DND-41 (cell line): ENCODE measurements around the gene MIA2.

Experiments used
- ATAC-seq: fragments of 200-7000 bp; cut with Tn5 transposase; 3 replicates; pipeline ENCODE4 v1.9.1; 2021; ENCODE audit warnings: low read depth; ENCODE audit not compliant: insufficient read depth
- DNase-seq: peaks from one replicate; pipeline ENCODE4 v3.0.0-alpha.2; 2020
- H2AFZ ChIP-seq: 2 replicates; pipeline ENCODE4 v1.6.0; 2012; ENCODE audit warnings: low read depth, low read length
- H3K27ac ChIP-seq: 2 replicates; pipeline ENCODE4 v1.5.1; 2012; ENCODE audit warnings: low read length, inconsistent platforms
- H3K27me3 ChIP-seq: fragments of 200-600 bp; sonication (generic); 2 replicates; pipeline ENCODE4 v1.6.0; 2012; ENCODE audit warnings: low read length, mild to moderate bottlenecking, inconsistent platforms; ENCODE audit not compliant: insufficient read depth, poor library complexity
- H3K36me3 ChIP-seq: 2 replicates; pipeline ENCODE4 v1.5.1; 2012; ENCODE audit warnings: low read length, inconsistent platforms; ENCODE audit not compliant: insufficient read depth
- H3K4me1 ChIP-seq: 2 replicates; pipeline ENCODE4 v1.5.1; 2012; ENCODE audit warnings: mild to moderate bottlenecking, low read length; ENCODE audit not compliant: insufficient read depth
- H3K4me2 ChIP-seq: 2 replicates; pipeline ENCODE4 v1.6.0; 2012; ENCODE audit warnings: mild to moderate bottlenecking, moderate library complexity, low read length, inconsistent platforms; ENCODE audit not compliant: insufficient read depth
- H3K4me3 ChIP-seq, 2 experiments: fragments of 200-600 bp in 1 of 2; shearing (Covaris generic) in 1 of 2; 2 replicates each; pipeline ENCODE4 v1.5.1; 2012 to 2016; ENCODE audit warnings: inconsistent platforms in 2 of 2, low read length in 2 of 2, mild to moderate bottlenecking in 2 of 2, low read depth in 1 of 2, moderate library complexity in 1 of 2
- H3K79me2 ChIP-seq: 2 replicates; pipeline ENCODE4 v1.6.0; 2012; ENCODE audit warnings: low read length, inconsistent platforms; ENCODE audit not compliant: insufficient read depth
- H3K9ac ChIP-seq: 2 replicates; pipeline ENCODE4 v1.6.0; 2012; ENCODE audit warnings: low read depth, mild to moderate bottlenecking, inconsistent platforms, low read length, moderate library complexity
- H3K9me3 ChIP-seq: 2 replicates; pipeline ENCODE4 v1.5.1; 2012; ENCODE audit warnings: low read length, moderate library complexity, mild to moderate bottlenecking, inconsistent platforms; ENCODE audit not compliant: insufficient read depth, severe bottlenecking
- H4K20me1 ChIP-seq: 2 replicates; pipeline ENCODE4 v1.6.0; 2012; ENCODE audit warnings: low read length; ENCODE audit not compliant: insufficient read depth
- CTCF ChIP-seq: IDR thresholded peaks from 2 replicates; pipeline ENCODE4 v1.5.1; 2012; ENCODE audit warnings: borderline replicate concordance, low read length, moderate library complexity, mild to moderate bottlenecking; ENCODE audit not compliant: poor library complexity, severe bottlenecking; ENCODE audit errors: extremely low read depth
- EZH2 ChIP-seq: IDR thresholded peaks from 3 replicates; pipeline ENCODE4 v1.6.1; 2012; ENCODE audit warnings: borderline replicate concordance, low read depth, mild to moderate bottlenecking, moderate library complexity, low read length, inconsistent platforms; ENCODE audit not compliant: severe bottlenecking

MIA2 gene

GRCh38 chr14:39364509-39364908, 130.8 kb downstream of the MIA2 start:
- H2AFZ ChIP-seq: no peak overlapping the region
- no peak overlapping the region for H3K9ac ChIP-seq
- H3K79me2 ChIP-seq: no peaks in the 10 kb centered on the region
- H3K4me2 ChIP-seq: no peak overlapping the region
- H3K4me1 ChIP-seq: no peaks in the 10 kb centered on the region
- no peak for TF ChIP-seq CTCF
- no peak for TF ChIP-seq EZH2
- H3K4me3 ChIP-seq: no peak overlapping the region
- no peak overlapping the region for H3K27ac ChIP-seq
- DNase-seq (no peak), ATAC-seq (no peak)
- peaks cover 4% of the 10 kb centered on the region; the same call in 1 of the 2 replicates for H4K20me1 ChIP-seq
- no peaks in the 10 kb centered on the region for H3K9me3 ChIP-seq
- H3K36me3 ChIP-seq: peaks cover 2% of the 10 kb centered on the region; the same call in 1 of the 2 replicates
- H3K27me3 ChIP-seq: no peaks in the 10 kb centered on the region

DNA sequence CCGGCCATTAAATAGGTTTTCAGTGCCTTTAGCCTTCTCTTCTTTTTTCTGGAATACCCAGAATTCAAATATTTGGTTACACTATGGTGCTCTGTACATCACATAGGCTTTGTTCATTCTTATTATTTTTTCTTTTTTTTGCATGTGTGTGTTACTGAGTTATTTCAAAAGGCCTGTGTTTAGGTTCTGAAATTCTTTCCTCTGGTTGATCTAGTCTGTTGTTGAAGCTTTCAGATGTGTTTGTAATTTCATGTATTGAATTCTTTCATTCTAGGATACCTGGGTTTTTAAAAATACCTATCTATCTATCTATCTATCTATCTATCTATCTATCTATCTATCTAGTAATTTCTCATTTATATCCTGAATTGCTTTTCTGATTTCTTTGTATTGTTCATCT, 131.6 kb downstream of the MIA2 start:
- ATAC-seq (no peak), DNase-seq (no peak)
- TF ChIP-seq CTCF (no peak), EZH2 (no peak)
- H3K27me3 ChIP-seq: no peaks in the 10 kb centered on the region
- H3K79me2 ChIP-seq: no peaks in the 10 kb centered on the region
- no peaks in the 10 kb centered on the region for H3K9me3 ChIP-seq
- H3K4me3 ChIP-seq: no peak overlapping the region
- H4K20me1 ChIP-seq: peaks cover 4% of the 10 kb centered on the region; the same call in 1 of the 2 replicates
- H2AFZ ChIP-seq: no peak overlapping the region
- no peak overlapping the region for H3K27ac ChIP-seq
- H3K36me3 ChIP-seq: peaks cover 3% of the 10 kb centered on the region; the same call in 1 of the 2 replicates
- no peak overlapping the region for H3K9ac ChIP-seq
- no peak overlapping the region for H3K4me2 ChIP-seq
- H3K4me1 ChIP-seq: no peaks in the 10 kb centered on the region

DNA sequence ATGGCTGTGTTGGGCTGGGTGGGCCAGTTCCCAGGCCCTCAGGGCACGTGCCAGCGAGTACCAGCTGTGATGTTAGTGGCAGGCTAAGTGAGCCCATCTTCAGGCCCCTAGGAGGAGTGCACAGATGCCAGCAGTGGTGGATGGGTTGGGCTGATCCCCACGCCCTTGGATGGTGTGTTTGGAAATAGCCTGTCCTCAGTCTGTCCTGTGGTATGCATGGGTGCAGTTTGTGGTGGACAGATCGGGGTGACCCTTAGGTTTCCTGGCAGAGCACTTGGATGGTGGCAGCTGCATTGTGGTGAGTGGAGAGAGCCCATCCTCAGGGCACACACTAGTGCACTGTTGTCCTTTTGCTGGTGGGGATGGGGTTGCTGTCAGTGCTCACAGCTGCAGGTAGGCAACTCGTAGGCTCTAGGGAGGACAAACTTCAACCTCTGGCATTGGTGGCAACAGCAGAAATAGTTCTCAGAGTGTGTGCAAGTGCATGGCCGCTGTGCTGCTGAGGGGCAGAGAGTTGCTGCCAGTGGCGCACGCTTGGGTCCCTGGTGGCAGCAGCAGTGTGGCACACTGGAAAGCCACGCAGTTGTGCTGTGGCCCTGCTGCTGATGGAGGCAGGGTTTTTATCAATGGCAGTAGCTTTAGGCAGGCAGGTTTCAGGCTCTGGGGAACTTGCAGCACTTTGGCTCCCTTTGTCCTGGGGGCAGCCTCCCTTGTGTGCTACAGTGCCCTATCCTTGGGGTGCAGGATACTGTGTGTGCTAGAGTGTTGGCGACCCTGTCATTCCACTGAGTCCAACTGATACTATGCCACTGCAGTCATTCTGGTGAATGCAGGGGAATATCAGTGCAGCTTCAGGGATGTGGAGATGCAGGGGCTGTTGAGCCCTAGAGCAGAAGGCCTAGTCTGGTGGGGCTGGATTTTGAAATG, 133.0 kb downstream of the MIA2 start:
- no peaks in the 10 kb centered on the region for H3K79me2 ChIP-seq
- H3K9ac ChIP-seq: no peak overlapping the region
- no peak for DNase-seq
- no peaks in the 10 kb centered on the region for H3K4me1 ChIP-seq
- no peak overlapping the region for H3K4me3 ChIP-seq
- no peaks in the 10 kb centered on the region for H3K27me3 ChIP-seq
- TF ChIP-seq EZH2 (no peak), CTCF (no peak)
- H3K4me2 ChIP-seq: no peak overlapping the region
- ATAC-seq: peak; percentile 29; the same call in 1 of the 3 replicates
- H3K27ac ChIP-seq: no peak overlapping the region
- H3K9me3 ChIP-seq: no peaks in the 10 kb centered on the region
- H2AFZ ChIP-seq: no peak overlapping the region
- H3K36me3 ChIP-seq: peaks cover 5% of the 10 kb centered on the region; the same call in 1 of the 2 replicates
- peaks cover 4% of the 10 kb centered on the region; the same call in 1 of the 2 replicates for H4K20me1 ChIP-seq
